HL-60 (cell line): ENCODE results near the gene KRTAP10-12.

Experiments
- DNase-seq, 2 experiments: peaks; one replicate each; pipeline ENCODE4 v3.0.0-alpha.2; 2010 to 2020; ENCODE audit warnings: low read depth in 1 of 2, low spot score in 1 of 2
- H3K27ac ChIP-seq: fragments of 250-450 bp; sonication (Bioruptor Pico); replicated peaks from 2 replicates; pipeline ENCODE4 v1.5.1; 2020; ENCODE audit warnings: mild to moderate bottlenecking, moderate library complexity
- H3K27me3 ChIP-seq: fragments of 250-450 bp; sonication (Bioruptor Pico); 2 replicates; pipeline ENCODE4 v1.5.1; 2021; ENCODE audit warnings: mild to moderate bottlenecking, moderate library complexity; ENCODE audit not compliant: insufficient read depth, poor library complexity, severe bottlenecking
- H3K4me3 ChIP-seq: replicated peaks from 2 replicates; pipeline ENCODE4 v1.5.1; 2011; ENCODE audit warnings: mild to moderate bottlenecking, control low read depth, low read length; ENCODE audit not compliant: insufficient read depth
- CTCF ChIP-seq: IDR thresholded peaks from one replicate; pipeline ENCODE4 v1.5.1; 2011; ENCODE audit warnings: low read length, control low read depth, inconsistent platforms; ENCODE audit not compliant: insufficient read depth
- GABPA ChIP-seq: IDR thresholded peaks from 2 replicates; pipeline ENCODE4 v1.6.1; 2012; ENCODE audit warnings: low read depth
- POLR2AphosphoS5 ChIP-seq: IDR thresholded peaks from 2 replicates; pipeline ENCODE4 v1.6.1; 2012; ENCODE audit warnings: low read depth
- REST ChIP-seq: IDR thresholded peaks from 2 replicates; pipeline ENCODE4 v1.6.1; 2012; ENCODE audit warnings: low read depth; ENCODE audit not compliant: insufficient replicate concordance
- SPI1 ChIP-seq: IDR thresholded peaks from 2 replicates; pipeline ENCODE4 v1.6.1; 2012; ENCODE audit warnings: low read depth, mild to moderate bottlenecking, borderline replicate concordance

KRTAP10-12 gene

GRCh38 chr21:44708213-44708865 lies 11.4 kb downstream of the KRTAP10-12 start:
- no peak overlapping the region for H3K4me3 ChIP-seq
- no peak for DNase-seq
- H3K27ac ChIP-seq: no peak overlapping the region
- H3K27me3 ChIP-seq: peaks cover 62% of the 10 kb centered on the region
- TF ChIP-seq REST (no peak), SPI1 (no peak), GABPA (no peak), CTCF (no peak), POLR2AphosphoS5 (no peak)

- TF ChIP-seq GABPA (no peak), SPI1 (no peak), POLR2AphosphoS5 (no peak), REST (no peak), CTCF (no peak)
- Histone ChIP-seq H3K27me3 (peaks cover 62% of the 10 kb centered on the region), H3K27ac (no peak overlapping the region), H3K4me3 (no peak overlapping the region)
- no peak for DNase-seq
Measured at GRCh38 chr21:44708866-44709425, 12.0 kb downstream of the KRTAP10-12 start.

GRCh38 chr21:44709426-44710293 lies 12.7 kb downstream of the KRTAP10-12 start:
- H3K27me3 ChIP-seq: peaks cover 62% of the 10 kb centered on the region

More at GRCh38 chr21:44709426-44710293, 12.7 kb downstream of the KRTAP10-12 start:
- Histone ChIP-seq H3K4me3 (no peak overlapping the region), H3K27ac (no peak overlapping the region)
- TF ChIP-seq CTCF (no peak), SPI1 (no peak), POLR2AphosphoS5 (no peak), REST (no peak), GABPA (no peak)
- DNase-seq: no peak
